CD4-positive, alpha-beta T cell (primary cell): Measurements from ENCODE around the gene FAM131B. TPM values are rescaled to one million over a fixed set of nuclear protein-coding genes. Genes with fewer than 3 reads are reported as not detected.

Experiments
- ATAC-seq: fragments of 200-7000 bp; cut with Tn5 transposase; one replicate; pipeline ENCODE4 v1.10.0; 2022; ENCODE audit warnings: mild to moderate bottlenecking; ENCODE audit not compliant: poor library complexity
- CTCF ChIA-PET: fragments of 350-600 bp; sonication (Branson Sonifier 250); formaldehyde crosslinking; loops from one replicate; lab custom pipeline; 2021; ENCODE audit warnings: antibody characterized with exemption, inconsistent platforms; lab: Charles Lee
- POLR2A ChIA-PET: fragments of 350-600 bp; sonication (Branson Sonifier 250); formaldehyde crosslinking; loops from one replicate; lab custom pipeline; 2021; ENCODE audit warnings: antibody characterized with exemption, inconsistent platforms; lab: Charles Lee
- DNase-seq, 14 experiments: peaks; one replicate each; pipeline ENCODE4 v3.0.0-alpha.2; 2013 to 2020; ENCODE audit warnings: mixed read lengths in 2 of 14
- H3K27ac ChIP-seq, 2 donors: one replicate each; pipeline versions ENCODE4 v1.5.1 to v1.7.0; 2013; ENCODE audit warnings: low read length in 2 of 2, low read depth in 1 of 2, mild to moderate bottlenecking in 1 of 2
- H3K27me3 ChIP-seq, 2 experiments: 1 replicate in 1 of 2; 2 replicates in 1 of 2; pipeline versions ENCODE4 v1.6.1 to v1.7.0; 2013; ENCODE audit warnings: low read length in 2 of 2, control low read depth in 1 of 2, mild to moderate bottlenecking in 1 of 2, moderate library complexity in 1 of 2; ENCODE audit not compliant: insufficient read depth in 2 of 2, control insufficient read depth in 1 of 2
- H3K36me3 ChIP-seq: one replicate; pipeline ENCODE4 v1.6.1; 2013; ENCODE audit warnings: low read length, control low read depth; ENCODE audit not compliant: insufficient read depth
- H3K4me1 ChIP-seq: one replicate; pipeline ENCODE4 v1.6.1; 2013; ENCODE audit warnings: low read length, control low read depth; ENCODE audit not compliant: insufficient read depth
- H3K4me3 ChIP-seq: one replicate; pipeline ENCODE4 v1.5.1; 2013; ENCODE audit warnings: mild to moderate bottlenecking, low read length, moderate library complexity
- H3K9me3 ChIP-seq, 2 experiments: 1 replicate in 1 of 2; 2 replicates in 1 of 2; pipeline versions ENCODE4 v1.6.1 to v1.7.0; 2013; ENCODE audit warnings: low read length in 2 of 2, mild to moderate bottlenecking in 2 of 2, control low read depth in 1 of 2, moderate library complexity in 1 of 2; ENCODE audit not compliant: control insufficient read depth in 1 of 2, insufficient read depth in 1 of 2
- H3K27ac Mint-ChIP-seq: one replicate; pipeline ENCODE4 v1.8.0; 2020; ENCODE audit warnings: mixed read lengths
- H3K27me3 Mint-ChIP-seq: one replicate; pipeline ENCODE4 v1.8.0; 2021; ENCODE audit warnings: mixed read lengths
- H3K36me3 Mint-ChIP-seq: one replicate; pipeline ENCODE4 v1.8.0; 2021; ENCODE audit warnings: low read depth, mixed read lengths
- H3K4me1 Mint-ChIP-seq: one replicate; pipeline ENCODE4 v1.8.0; 2021; ENCODE audit warnings: low read depth, mixed read lengths
- H3K4me3 Mint-ChIP-seq: one replicate; pipeline ENCODE4 v1.8.0; 2020; ENCODE audit warnings: mild to moderate bottlenecking, mixed read lengths
- H3K9me3 Mint-ChIP-seq: one replicate; pipeline ENCODE4 v1.8.0; 2020; ENCODE audit warnings: mixed read lengths
- CTCF ChIP-seq: fragments of 200-600 bp; IDR thresholded peaks from one replicate; pipeline ENCODE4 v1.8.0; 2022; ENCODE audit warnings: antibody characterized with exemption, mild to moderate bottlenecking
- intact Hi-C, 2 experiments: fragments of 100-400 bp; cut with DNase I in 1 of 2; cut with micrococcal nuclease in 1 of 2; formaldehyde crosslinking; loops; one replicate each; pipeline versions ENCODE4 v1.15.1 to v1.9.0; 2023 to 2025; cut with DNase I, micrococcal nuclease
- total RNA-seq, 174 experiments: library from RNA in 2 of 174; stranded (reverse) in 2 of 174; gene quantifications; one replicate each; pipeline ENCODE4 v1.2.3 and lab custom pipeline; 2021 to 2026

The FAM131B gene
- total RNA-seq, 2 experiments from 2014 or later, result 0.14 TPM; not detected in 1

DNA sequence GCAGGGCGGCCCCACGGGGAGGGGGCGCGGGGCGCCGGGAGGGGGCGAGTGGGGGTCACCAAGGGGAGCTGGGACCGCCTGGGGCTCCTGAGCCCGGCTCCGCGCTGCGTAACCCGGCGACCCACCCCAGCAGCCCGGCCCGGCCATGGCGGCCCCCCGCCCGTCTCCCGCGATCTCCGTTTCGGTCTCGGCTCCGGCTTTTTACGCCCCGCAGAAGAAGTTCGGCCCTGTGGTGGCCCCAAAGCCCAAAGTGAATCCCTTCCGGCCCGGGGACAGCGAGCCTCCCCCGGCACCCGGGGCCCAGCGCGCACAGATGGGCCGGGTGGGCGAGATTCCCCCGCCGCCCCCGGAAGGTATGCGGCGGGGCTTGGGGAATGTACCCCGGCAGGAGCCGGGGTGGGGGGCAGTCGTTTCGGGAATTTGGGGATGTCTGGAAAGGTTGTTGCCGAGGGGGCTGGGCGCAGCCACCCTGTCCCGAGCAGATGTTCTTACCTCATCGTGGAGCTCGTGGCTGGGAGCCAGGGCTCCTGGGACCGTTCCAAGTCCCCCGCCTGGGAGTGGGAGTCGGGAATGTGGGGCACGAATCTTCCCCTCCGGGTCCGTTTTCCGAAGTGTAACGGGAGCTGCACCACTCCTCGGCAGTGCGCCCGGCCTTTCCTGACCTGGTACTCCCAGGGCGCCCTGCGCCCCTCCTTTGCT lies 19.1 kb upstream of the FAM131B start:
- no peak for ATAC-seq
- H3K36me3 ChIP-seq, result no peaks in the 10 kb centered on the region
- no peak overlapping the region for H3K4me3 Mint-ChIP-seq

GRCh38 chr7:143380646-143381426 lies 18.3 kb upstream of the FAM131B start, which contains the start of gene ZYX:
Gene ZYX (plus strand): TSS chr7:143381345. CDS start chr7:143381572, 227 bp downstream.
- H3K9me3 ChIP-seq, result no peaks in the 10 kb centered on the region
- ChIA-PET POLR2A (interaction anchor here (0.6 to 3.1 kb wide), 25 partner anchors 9 to 937 kb away, joined by 3 to 57 read pairs (median 4); partner anchors contain the start of genes CASP2, EPHA1 and GSTK1), CTCF (interaction anchor here (0.6 to 2.1 kb wide), 41 partner anchors 8 to 766 kb away, joined by 3 to 16 read pairs (median 5); partner anchors contain the start of genes CASP2, EPHA1, FAM131B and GSTK1)
- H3K36me3 ChIP-seq, result no peaks in the 10 kb centered on the region
- peak; percentile 73 to 92 (median 87) for DNase-seq
- H3K27ac ChIP-seq, result peak within 1 kb of the TSS; percentile 91 to 97
- Mint-ChIP-seq H3K36me3 (peaks cover 14% of the 10 kb centered on the region), H3K4me3 (peak within 1 kb of the TSS; percentile 95), H3K27ac (peak within 1 kb of the TSS; percentile 98), H3K27me3 (no peaks in the 10 kb centered on the region), H3K4me1 (peaks cover 36% of the 10 kb centered on the region), H3K9me3 (no peaks in the 10 kb centered on the region)
- peak within 1 kb of the TSS; percentile 87 for H3K4me3 ChIP-seq
- peak; percentile 72 for ATAC-seq
- peaks cover 77% of the 10 kb centered on the region for H3K4me1 ChIP-seq
- TF ChIP-seq CTCF, result no peak
- intact Hi-C loops, result loop anchor here (1.0 to 10.0 kb wide), 6 partner anchors 28 to 574 kb away; partner anchors contain the start of genes CASP2 (in 1 of the 2), EPHA1 (in 1 of the 2) and EPHB6 (in 1 of the 2)
- no peaks in the 10 kb centered on the region for H3K27me3 ChIP-seq

More for the DNA sequence above, 19.1 kb upstream of the FAM131B start:
- Mint-ChIP-seq H3K4me1 (peaks cover 29% of the 10 kb centered on the region), H3K36me3 (peaks cover 14% of the 10 kb centered on the region), H3K27me3 (no peaks in the 10 kb centered on the region), H3K9me3 (no peaks in the 10 kb centered on the region), H3K27ac (no peak overlapping the region)
- H3K9me3 ChIP-seq, result no peaks in the 10 kb centered on the region
- CTCF ChIA-PET, result interaction anchor here (1.7 to 1.8 kb wide), 2 partner anchors 26 to 37 kb away, joined by 12 to 16 read pairs; partner anchors contain the start of gene EPHA1
- POLR2A ChIA-PET, result interaction anchor here (1.1 to 3.1 kb wide), 5 partner anchors 9 to 141 kb away, joined by 3 to 17 read pairs (median 5); partner anchors contain the start of gene CASP2
- H3K4me3 ChIP-seq, result peak overlapping the region; percentile 87
- H3K27me3 ChIP-seq, result no peaks in the 10 kb centered on the region
- peak in 2 of 14 experiments; percentile 28 to 30 for DNase-seq
- intact Hi-C loops, result loop anchor here (2.0 to 10.0 kb wide), 5 partner anchors 23 to 574 kb away; partner anchors contain the start of genes CASP2 (in 1 of the 2), EPHA1 (in 1 of the 2) and EPHB6 (in 1 of the 2)
- TF ChIP-seq CTCF, result no peak
- peak overlapping the region; percentile 74 to 97 for H3K27ac ChIP-seq
- peaks cover 77% of the 10 kb centered on the region for H3K4me1 ChIP-seq

- Histone ChIP-seq H3K27me3 (no peaks in the 10 kb centered on the region), H3K27ac (peak overlapping the region; percentile 91 to 97), H3K9me3 (no peaks in the 10 kb centered on the region), H3K36me3 (no peaks in the 10 kb centered on the region), H3K4me1 (peaks cover 77% of the 10 kb centered on the region), H3K4me3 (peak overlapping the region; percentile 87)
- Mint-ChIP-seq H3K27me3 (no peaks in the 10 kb centered on the region), H3K4me1 (peaks cover 42% of the 10 kb centered on the region), H3K27ac (peak overlapping the region; percentile 98), H3K9me3 (no peaks in the 10 kb centered on the region), H3K4me3 (peak overlapping the region; percentile 95), H3K36me3 (peaks cover 14% of the 10 kb centered on the region)
- intact Hi-C loops, result loop anchor here (1.0 to 10.0 kb wide), 6 partner anchors 29 to 573 kb away; partner anchors contain the start of genes CASP2 (in 1 of the 2), EPHA1 (in 1 of the 2) and EPHB6 (in 1 of the 2)
- peak; percentile 58 for ATAC-seq
- peak; percentile 79 for TF ChIP-seq CTCF
- ChIA-PET POLR2A (interaction anchor here (0.6 to 3.1 kb wide), 30 partner anchors 8 to 936 kb away, joined by 3 to 57 read pairs (median 4); partner anchors contain the start of genes CASP2, EPHA1 and GSTK1), CTCF (interaction anchor here (0.6 to 2.1 kb wide), 41 partner anchors 8 to 765 kb away, joined by 3 to 16 read pairs (median 5); partner anchors contain the start of genes CASP2, EPHA1, FAM131B and GSTK1)
- DNase-seq, result peak; percentile 79 to 95 (median 88)
Measured at GRCh38 chr7:143380260-143380645, 17.7 kb upstream of the FAM131B start.
